H1 (cell line): Measurements from ENCODE around the gene MPHOSPH8. TPM values are rescaled to one million over a fixed set of nuclear protein-coding genes. Genes with fewer than 3 reads are reported as not detected.

Experiments
- CTCF ChIA-PET: fragments of 300-600 bp; sonication (Branson Sonifier 250); formaldehyde crosslinking; loops from one replicate; lab custom pipeline; 2021; ENCODE audit not compliant: partially characterized antibody; lab: Charles Lee
- POLR2A ChIA-PET: fragments of 300-600 bp; sonication (Branson Sonifier 250); formaldehyde crosslinking; loops from one replicate; lab custom pipeline; 2021; ENCODE audit warnings: inconsistent platforms; ENCODE audit not compliant: partially characterized antibody; lab: Charles Lee
- DNase-seq, 2 experiments: peaks; one replicate each; pipeline versions ENCODE4 v3.0.0 to v3.0.0-alpha.2; 2010 to 2022; ENCODE audit warnings: low spot score in 2 of 2, low read depth in 1 of 2, mixed read lengths in 1 of 2
- FAIRE-seq: peaks from 2 replicates; lab custom pipeline; 2011; peaks lifted over from hg19 to GRCh38; lab: Jason Lieb, UNC
- H2AFZ ChIP-seq: 2 replicates; pipeline ENCODE4 v1.8.1; 2012; ENCODE audit warnings: low read length, inconsistent platforms
- H2AK5ac ChIP-seq: 2 replicates; pipeline ENCODE4 v1.6.1; 2013; ENCODE audit warnings: low read depth, low read length
- H2BK120ac ChIP-seq: replicated peaks from 2 replicates; pipeline ENCODE3; 2013; ENCODE audit warnings: low read depth, low read length, inconsistent platforms
- H2BK12ac ChIP-seq: 2 replicates; pipeline ENCODE4 v1.6.1; 2013; ENCODE audit warnings: low read depth, low read length
- H2BK15ac ChIP-seq: 2 replicates; pipeline ENCODE4 v1.6.1; 2013; ENCODE audit warnings: low read length
- H2BK20ac ChIP-seq: 2 replicates; pipeline ENCODE4 v1.6.1; 2013; ENCODE audit warnings: low read length
- H2BK5ac ChIP-seq: 2 replicates; pipeline ENCODE4 v1.6.1; 2013; ENCODE audit warnings: low read depth, low read length
- H3K14ac ChIP-seq: 2 replicates; pipeline ENCODE4 v1.6.1; 2013; ENCODE audit warnings: inconsistent platforms; ENCODE audit not compliant: insufficient read length
- H3K18ac ChIP-seq: 2 replicates; pipeline ENCODE4 v1.6.1; 2013; ENCODE audit warnings: low read length; ENCODE audit errors: extremely low read depth
- H3K23ac ChIP-seq: 2 replicates; pipeline ENCODE4 v1.6.1; 2013; ENCODE audit warnings: inconsistent platforms; ENCODE audit not compliant: insufficient read length
- H3K23me2 ChIP-seq: 2 replicates; pipeline ENCODE4 v1.6.1; 2013; ENCODE audit warnings: low read depth, low read length
- H3K27ac ChIP-seq: 2 replicates; pipeline ENCODE4 v1.6.1; 2011; ENCODE audit warnings: low read depth, low read length, inconsistent platforms
- H3K27me3 ChIP-seq, 4 experiments: replicated peaks in 1 of 4; 1 replicate in 1 of 4; 2 replicates in 3 of 4; pipeline versions ENCODE4 v1.6.1 to v1.8.1; 2011 to 2013; ENCODE audit warnings: low read length in 3 of 4, mild to moderate bottlenecking in 3 of 4, inconsistent platforms in 2 of 4, mixed read lengths in 2 of 4, moderate library complexity in 1 of 4; ENCODE audit not compliant: control insufficient read depth in 3 of 4, insufficient read depth in 3 of 4; ENCODE audit errors: extremely low read depth in 1 of 4
- H3K36me3 ChIP-seq, 4 experiments: 2 replicates each; pipeline versions ENCODE4 v1.6.1 to v1.8.1; 2011 to 2013; ENCODE audit warnings: mild to moderate bottlenecking in 4 of 4, low read length in 3 of 4, moderate library complexity in 2 of 4, control low read depth in 1 of 4, inconsistent platforms in 1 of 4; ENCODE audit not compliant: insufficient read depth in 4 of 4, control insufficient read depth in 2 of 4
- H3K4ac ChIP-seq: replicated peaks from 2 replicates; pipeline ENCODE3; 2013; ENCODE audit warnings: low read length, low read depth, mixed read lengths, inconsistent platforms; ENCODE audit not compliant: insufficient read length
- H3K4me1 ChIP-seq, 4 experiments: replicated peaks in 1 of 4; 1 replicate in 1 of 4; 2 replicates in 3 of 4; pipeline versions ENCODE4 v1.6.1 to v1.8.1; 2011 to 2013; ENCODE audit warnings: low read length in 3 of 4, inconsistent platforms in 2 of 4, mixed read lengths in 1 of 4; ENCODE audit not compliant: insufficient read depth in 4 of 4, control insufficient read depth in 3 of 4
- H3K4me2 ChIP-seq, 2 experiments: 2 replicates each; pipeline versions ENCODE4 v1.6.1 to v1.8.1; 2011 to 2013; ENCODE audit warnings: low read depth in 2 of 2, low read length in 2 of 2, control low read depth in 1 of 2, inconsistent platforms in 1 of 2, mild to moderate bottlenecking in 1 of 2; ENCODE audit not compliant: insufficient read depth in 1 of 2
- H3K4me3 ChIP-seq, 4 experiments: fragments of 200-600, 300-600 bp in 1 of 4; sonication (generic), shearing (Covaris generic), sonication (Bioruptor Twin) in 1 of 4; 2 replicates each; pipeline versions ENCODE4 v1.5.1 to v1.8.1; 2011 to 2016; ENCODE audit warnings: low read length in 4 of 4, low read depth in 3 of 4, control low read depth in 2 of 4, inconsistent platforms in 2 of 4, mild to moderate bottlenecking in 2 of 4, mixed read lengths in 1 of 4, moderate library complexity in 1 of 4; ENCODE audit not compliant: insufficient read depth in 2 of 4; ENCODE audit errors: extremely low read depth in 1 of 4
- H3K56ac ChIP-seq: replicated peaks from 2 replicates; pipeline ENCODE3; 2013; ENCODE audit warnings: low read depth, mild to moderate bottlenecking, mixed read lengths, low read length, inconsistent platforms; ENCODE audit not compliant: insufficient read length
- H3K79me1 ChIP-seq: 2 replicates; pipeline ENCODE4 v1.6.1; 2013; ENCODE audit warnings: low read depth, low read length, control low read depth
- H3K79me2 ChIP-seq, 2 experiments: 2 replicates each; pipeline versions ENCODE4 v1.6.1 to v1.8.1; 2012 to 2013; ENCODE audit warnings: low read length in 2 of 2, mild to moderate bottlenecking in 2 of 2, inconsistent platforms in 1 of 2; ENCODE audit not compliant: insufficient read depth in 2 of 2, control insufficient read depth in 1 of 2
- H3K9ac ChIP-seq, 4 experiments: replicated peaks in 1 of 4; 1 replicate in 1 of 4; 2 replicates in 3 of 4; pipeline versions ENCODE4 v1.6.1 to v1.8.1; 2011 to 2013; ENCODE audit warnings: low read depth in 3 of 4, low read length in 3 of 4, control low read depth in 2 of 4, mild to moderate bottlenecking in 2 of 4, moderate library complexity in 2 of 4, inconsistent platforms in 1 of 4; ENCODE audit errors: extremely low read depth in 1 of 4
- H3K9me3 ChIP-seq, 2 experiments: 2 replicates each; pipeline versions ENCODE4 v1.6.1 to v1.8.1; 2012 to 2013; ENCODE audit warnings: mild to moderate bottlenecking in 2 of 2, moderate library complexity in 2 of 2, control low read depth in 1 of 2, inconsistent platforms in 1 of 2, low read depth in 1 of 2, low read length in 1 of 2, mixed read lengths in 1 of 2; ENCODE audit not compliant: insufficient read depth in 2 of 2
- H4K20me1 ChIP-seq, 2 experiments: replicated peaks in 1 of 2; 2 replicates each; pipeline versions ENCODE3 to v1.8.1; 2011 to 2013; ENCODE audit warnings: inconsistent platforms in 2 of 2, low read length in 2 of 2, mild to moderate bottlenecking in 1 of 2; ENCODE audit not compliant: insufficient read depth in 2 of 2, control insufficient read depth in 1 of 2
- H4K5ac ChIP-seq: 2 replicates; pipeline ENCODE4 v1.6.1; 2013; ENCODE audit warnings: low read length, low read depth, mixed read lengths, inconsistent platforms; ENCODE audit not compliant: insufficient read length
- H4K8ac ChIP-seq: 2 replicates; pipeline ENCODE4 v1.8.0; 2013; ENCODE audit warnings: mild to moderate bottlenecking, moderate library complexity, low read length, inconsistent platforms; ENCODE audit not compliant: insufficient read depth; ENCODE audit errors: extremely low read depth
- H4K91ac ChIP-seq: replicated peaks from 2 replicates; pipeline ENCODE3; 2013; ENCODE audit warnings: low read length, mixed read lengths, inconsistent platforms; ENCODE audit not compliant: insufficient read length
- ATF2 ChIP-seq: IDR thresholded peaks from 2 replicates; pipeline ENCODE4 v1.6.1; 2012; ENCODE audit warnings: low read length, inconsistent platforms
- CREB1 ChIP-seq: IDR thresholded peaks from 2 replicates; pipeline ENCODE4 v1.6.1; 2012; ENCODE audit warnings: inconsistent platforms
- E2F6 ChIP-seq: IDR thresholded peaks from 2 replicates; pipeline ENCODE4 v1.6.1; 2012; ENCODE audit warnings: inconsistent platforms
- EZH2 ChIP-seq: fragments of 200-600 bp; sonication (generic); IDR thresholded peaks from 2 replicates; pipeline ENCODE4 v1.7.1; 2012; ENCODE audit warnings: low read depth, mild to moderate bottlenecking, moderate library complexity, low read length, inconsistent platforms; ENCODE audit not compliant: severe bottlenecking
- KDM4A ChIP-seq: IDR thresholded peaks from one replicate; pipeline ENCODE4 v1.7.1; 2012; ENCODE audit warnings: low read depth, mild to moderate bottlenecking, moderate library complexity, low read length, inconsistent platforms; ENCODE audit not compliant: severe bottlenecking
- RAD21 ChIP-seq, 2 experiments: IDR thresholded peaks in 1 of 2; conservative IDR thresholded peaks in 1 of 2; 2 replicates each; pipeline ENCODE4 v1.6.1; 2011; ENCODE audit warnings: low read depth in 2 of 2, low read length in 2 of 2, improper control_type of control experiment in 1 of 2, inconsistent platforms in 1 of 2, mild to moderate bottlenecking in 1 of 2, moderate library complexity in 1 of 2
- RXRA ChIP-seq: IDR thresholded peaks from 2 replicates; pipeline ENCODE4 v1.6.1; 2011; ENCODE audit warnings: low read depth, mild to moderate bottlenecking, low read length, moderate library complexity; ENCODE audit not compliant: insufficient read depth
- SP1 ChIP-seq: IDR thresholded peaks from 2 replicates; pipeline ENCODE4 v1.6.1; 2011; ENCODE audit warnings: low read depth, low read length
- SP2 ChIP-seq: IDR thresholded peaks from 2 replicates; pipeline ENCODE4 v1.6.1; 2012; ENCODE audit warnings: mild to moderate bottlenecking, low read length, inconsistent platforms
- TCF12 ChIP-seq: IDR thresholded peaks from 2 replicates; pipeline ENCODE4 v1.6.1; 2011; ENCODE audit warnings: low read depth, mild to moderate bottlenecking, low read length
- WGBS, 2 experiments: shearing (Covaris generic) in 1 of 2; methylation state at CpG; one replicate each; pipeline versions ENCODE4 v1.1.6 to v1.1.7; 2013 to 2015; ENCODE audit warnings: low lambda C conversion rate in 2 of 2, mixed read lengths in 2 of 2, inconsistent platforms in 1 of 2, low coverage in 1 of 2, missing lambda C conversion rate in 1 of 2; ENCODE audit not compliant: insufficient replicate concordance in 2 of 2, insufficient coverage in 1 of 2, insufficient read length in 1 of 2; ENCODE audit errors: extremely low coverage in 1 of 2, missing lambda C conversion rate in 1 of 2; 5-methylcytosine and 5-hydroxymethylcytosine counted together
- polyA plus RNA-seq, 7 experiments: library from polyadenylated mRNA; depleted of rRNA in 3 of 7; stranded (reverse) in 5 of 7; unstranded in 2 of 7; fragments of >200 nt in 5 of 7; fragments of 200-250 nt in 2 of 7; gene quantifications; 1 replicate in 5 of 7; 2 replicates in 1 of 7; 4 replicates in 1 of 7; pipeline versions ENCODE4 v1.2.1 to v1.2.3, GENCODE V29; 2011 to 2013; ENCODE audit warnings: missing spikeins in 2 of 7, mixed read lengths in 2 of 7
- total RNA-seq: library from RNA; stranded (reverse); fragmentation: NEBNext Ultra II Directional; extraction: Animal tissue kit (Norgen Biotek cat#: 25700); gene quantifications from 2 replicates; pipeline ENCODE4 v1.2.1, GENCODE V29; 2021

MPHOSPH8 gene
- total and polyA plus RNA-seq, 2 of the 8 experiments (the other 6 are each of a cell fraction or from before 2014, with no cell fraction given) = 8.3 to 20.5 TPM

GRCh38 chr13:19622193-19622592 lies 11.3 kb upstream of the MPHOSPH8 start:
- Histone ChIP-seq H3K79me2 (no peaks in the 10 kb centered on the region), H3K4me3 (no peak overlapping the region), H3K27me3 (no peaks in the 10 kb centered on the region), H3K23me2 (no peaks in the 10 kb centered on the region), H3K27ac (no peak overlapping the region), H3K9ac (no peak overlapping the region), H2AFZ (no peak overlapping the region), H3K36me3 (no peaks in the 10 kb centered on the region), H3K4ac (no peak overlapping the region), H2BK12ac (no peak overlapping the region), H2AK5ac (no peak overlapping the region), H3K14ac (no peak overlapping the region), H4K5ac (no peak overlapping the region), H3K9me3 (peaks cover 5 to 9% of the 10 kb centered on the region in 2 experiments; a peak in 2 of 4 replicates), H3K56ac (no peak overlapping the region), H3K4me2 (no peak overlapping the region), H3K4me1 (no peaks in the 10 kb centered on the region), H2BK20ac (no peak overlapping the region), H4K20me1 (no peaks in the 10 kb centered on the region), H3K18ac (no peak overlapping the region), H2BK15ac (no peak overlapping the region), H3K23ac (no peak overlapping the region), H2BK5ac (no peak overlapping the region), H4K8ac (no peak overlapping the region)
- ChIA-PET CTCF (no interaction called here), POLR2A (no interaction called here)
- 76% methylated on average over 3 of the region's 3 CpGs; no CpG with 5 or more reads in 1 of the 2 experiments for WGBS, 2 experiments
- DNase-seq (no peak), FAIRE-seq (no peak)
- TF ChIP-seq ATF2 = no peak
- TF ChIP-seq RAD21 (IDR thresholded peaks at IDR 0.05 in 1 of 2, conservative IDR thresholded peaks at IDR 0.05 in 1 of 2; ENCODE audit: low read depth in 2 of 2, low read length in 2 of 2) = no peak
- TF ChIP-seq SP1 = no peak
- TF ChIP-seq CREB1 = no peak
- TF ChIP-seq RXRA = no peak
- TF ChIP-seq EZH2 = no peak
- no peak for TF ChIP-seq SP2
- no peak for TF ChIP-seq KDM4A
- TF ChIP-seq TCF12 = no peak
- no peak for TF ChIP-seq E2F6
- TF ChIP-seq, all 59 proteins: peak for 0
- H4K91ac ChIP-seq = no peak overlapping the region
- H3K79me1 ChIP-seq = no peaks in the 10 kb centered on the region
- H2BK120ac ChIP-seq = no peak overlapping the region
